Measurements from ENCODE around the gene FBXO41. TPM values are rescaled to one million over a fixed set of nuclear protein-coding genes. Genes with fewer than 3 reads are reported as not detected.

Gene FBXO41
- total RNA-seq, 1 donor from 2014 or later = 14.0 TPM

DNA sequence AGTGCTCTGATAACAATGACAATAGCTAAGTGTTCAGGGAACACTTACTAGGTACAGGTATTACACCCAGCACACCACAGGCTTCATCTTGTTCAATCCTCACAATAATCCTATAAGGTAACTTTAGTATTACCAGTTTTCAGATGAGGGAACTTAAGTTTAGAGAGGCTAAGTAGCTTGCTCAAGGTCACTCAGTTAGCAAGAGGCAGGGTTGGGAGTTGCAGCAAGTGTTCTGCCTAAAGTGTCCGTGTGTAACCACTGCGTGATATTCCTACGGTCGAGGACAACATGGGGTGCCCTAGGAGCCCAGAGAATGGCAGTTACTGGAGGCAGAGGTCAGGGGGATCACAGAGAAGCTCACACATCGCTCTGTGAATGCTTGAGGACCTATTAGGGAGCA is 39.3 kb upstream of the FBXO41 start:
- Mint-ChIP-seq H3K27ac (ENCODE audit: unreplicated experiment) (no peak overlapping the region), H3K4me3 (ENCODE audit: unreplicated experiment) (no peak overlapping the region), H3K27me3 (ENCODE audit: unreplicated experiment) (peaks cover 2% of the 10 kb centered on the region), H3K9me3 (ENCODE audit: unreplicated experiment) (no peaks in the 10 kb centered on the region), H3K4me1 (ENCODE audit: low read depth, unreplicated experiment) (no peaks in the 10 kb centered on the region), H3K36me3 (ENCODE audit: unreplicated experiment) (no peaks in the 10 kb centered on the region)
- TF ChIP-seq, protein P1, sequence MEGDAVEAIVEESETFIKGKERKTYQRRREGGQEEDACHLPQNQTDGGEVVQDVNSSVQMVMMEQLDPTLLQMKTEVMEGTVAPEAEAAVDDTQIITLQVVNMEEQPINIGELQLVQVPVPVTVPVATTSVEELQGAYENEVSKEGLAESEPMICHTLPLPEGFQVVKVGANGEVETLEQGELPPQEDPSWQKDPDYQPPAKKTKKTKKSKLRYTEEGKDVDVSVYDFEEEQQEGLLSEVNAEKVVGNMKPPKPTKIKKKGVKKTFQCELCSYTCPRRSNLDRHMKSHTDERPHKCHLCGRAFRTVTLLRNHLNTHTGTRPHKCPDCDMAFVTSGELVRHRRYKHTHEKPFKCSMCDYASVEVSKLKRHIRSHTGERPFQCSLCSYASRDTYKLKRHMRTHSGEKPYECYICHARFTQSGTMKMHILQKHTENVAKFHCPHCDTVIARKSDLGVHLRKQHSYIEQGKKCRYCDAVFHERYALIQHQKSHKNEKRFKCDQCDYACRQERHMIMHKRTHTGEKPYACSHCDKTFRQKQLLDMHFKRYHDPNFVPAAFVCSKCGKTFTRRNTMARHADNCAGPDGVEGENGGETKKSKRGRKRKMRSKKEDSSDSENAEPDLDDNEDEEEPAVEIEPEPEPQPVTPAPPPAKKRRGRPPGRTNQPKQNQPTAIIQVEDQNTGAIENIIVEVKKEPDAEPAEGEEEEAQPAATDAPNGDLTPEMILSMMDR (IDR thresholded peaks at IDR 0.05; ENCODE audit: partially characterized antibody, unreplicated experiment) = no peak
- DNase-seq = no peak

DNA sequence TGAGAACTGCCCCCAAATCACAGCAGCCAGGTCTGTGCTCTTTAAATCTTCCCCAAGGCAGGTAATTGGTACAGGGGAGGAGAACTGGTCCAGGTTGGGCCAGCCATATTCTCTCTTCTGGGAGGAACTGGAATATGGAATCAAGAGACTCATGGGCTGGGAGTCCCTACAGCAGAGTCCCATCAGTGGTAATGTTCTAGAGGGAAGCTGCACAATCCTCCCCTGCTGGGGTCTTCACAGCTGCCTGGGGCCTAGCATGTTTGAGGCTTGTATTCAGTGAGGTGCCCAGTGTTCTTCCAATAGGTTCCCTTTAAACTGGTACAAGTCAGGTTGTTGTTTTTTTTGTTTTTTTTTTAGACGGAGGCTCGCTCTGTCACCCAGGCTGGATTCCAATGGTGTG is 30.2 kb upstream of the FBXO41 start:
- TF ChIP-seq, protein P1 (IDR thresholded peaks at IDR 0.05; ENCODE audit: partially characterized antibody, unreplicated experiment) = no peak
- no peak overlapping the region for H3K4me3 Mint-ChIP-seq (ENCODE audit: unreplicated experiment)
- no peaks in the 10 kb centered on the region for H3K4me1 Mint-ChIP-seq (ENCODE audit: low read depth, unreplicated experiment)
- H3K9me3 Mint-ChIP-seq (ENCODE audit: unreplicated experiment) = no peaks in the 10 kb centered on the region
- DNase-seq = no peak
- H3K27ac Mint-ChIP-seq (ENCODE audit: unreplicated experiment) = no peak overlapping the region
- no peaks in the 10 kb centered on the region for H3K27me3 Mint-ChIP-seq (ENCODE audit: unreplicated experiment)
- H3K36me3 Mint-ChIP-seq (ENCODE audit: unreplicated experiment) = no peaks in the 10 kb centered on the region

DNA sequence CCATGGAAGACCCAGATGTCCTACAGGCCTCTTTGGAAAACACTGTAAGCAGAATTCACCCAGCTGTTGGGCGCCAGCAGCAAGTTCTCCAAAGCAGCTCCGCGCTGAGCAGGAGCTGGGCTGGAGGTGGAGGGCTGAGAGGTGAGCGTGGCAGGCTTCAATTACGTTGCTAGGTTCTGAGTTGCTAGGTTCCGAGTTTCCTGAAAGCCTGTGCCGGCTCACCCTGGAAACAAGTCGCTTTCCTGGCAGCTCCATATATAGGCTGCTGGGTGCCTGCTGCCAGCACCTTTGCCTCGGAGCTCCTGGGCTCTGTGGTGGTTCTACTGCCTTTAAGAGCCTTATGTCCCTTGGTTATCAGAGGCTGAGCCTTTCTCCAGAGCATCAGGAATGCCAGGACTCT is 23.4 kb upstream of the FBXO41 start:
- DNase-seq = no peak
- Mint-ChIP-seq H3K27ac (ENCODE audit: unreplicated experiment) (no peak overlapping the region), H3K4me3 (ENCODE audit: unreplicated experiment) (no peak overlapping the region), H3K4me1 (ENCODE audit: low read depth, unreplicated experiment) (no peaks in the 10 kb centered on the region), H3K36me3 (ENCODE audit: unreplicated experiment) (no peaks in the 10 kb centered on the region), H3K27me3 (ENCODE audit: unreplicated experiment) (no peaks in the 10 kb centered on the region), H3K9me3 (ENCODE audit: unreplicated experiment) (peaks cover 3% of the 10 kb centered on the region)
- TF ChIP-seq, protein P1 (IDR thresholded peaks at IDR 0.05; ENCODE audit: partially characterized antibody, unreplicated experiment) = no peak

DNA sequence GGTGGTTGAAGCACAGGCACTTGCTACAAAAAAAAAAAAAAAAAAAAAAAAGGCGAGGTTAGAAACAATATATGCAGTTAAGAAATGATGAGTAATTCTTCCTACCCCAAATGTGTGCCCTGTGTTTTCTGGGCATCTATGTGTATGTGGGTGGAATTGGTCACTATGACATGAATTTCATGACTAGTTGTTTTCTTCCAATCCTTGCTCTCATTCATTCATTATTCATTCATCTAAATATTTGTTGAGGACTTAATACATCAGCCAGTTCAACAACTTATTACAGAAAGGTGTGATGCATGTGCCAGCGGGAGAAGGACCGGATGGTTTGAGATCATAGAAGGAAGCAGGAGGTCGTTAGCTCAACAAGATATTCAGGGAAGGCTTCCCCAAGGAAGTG is 17.4 kb upstream of the FBXO41 start:
- Mint-ChIP-seq H3K4me3 (ENCODE audit: unreplicated experiment) (no peak overlapping the region), H3K27me3 (ENCODE audit: unreplicated experiment) (peaks cover 2% of the 10 kb centered on the region), H3K27ac (ENCODE audit: unreplicated experiment) (no peak overlapping the region), H3K4me1 (ENCODE audit: low read depth, unreplicated experiment) (peaks cover 11% of the 10 kb centered on the region), H3K9me3 (ENCODE audit: unreplicated experiment) (peaks cover 5% of the 10 kb centered on the region), H3K36me3 (ENCODE audit: unreplicated experiment) (no peaks in the 10 kb centered on the region)
- no peak for DNase-seq
- TF ChIP-seq, protein P1 (IDR thresholded peaks at IDR 0.05; ENCODE audit: partially characterized antibody, unreplicated experiment) = no peak

DNA sequence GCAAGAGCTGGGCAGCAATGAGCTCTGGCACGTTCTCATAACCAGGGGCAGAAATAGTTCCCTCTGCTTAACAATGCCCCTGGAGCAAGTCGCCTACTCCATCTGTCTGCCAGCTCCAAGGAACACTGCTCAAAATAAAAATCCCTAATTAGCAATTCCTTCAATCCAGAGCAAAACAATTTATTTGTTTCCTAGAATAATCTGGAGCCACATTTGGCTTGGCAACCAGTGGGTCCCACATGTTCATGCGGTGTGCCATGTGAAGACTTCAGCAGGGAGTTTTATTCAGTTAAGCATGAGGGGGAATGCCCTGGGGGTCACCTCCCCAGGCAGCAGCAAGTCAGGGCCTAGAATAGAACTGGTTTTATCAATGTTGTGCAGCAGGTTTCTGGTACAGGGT is 16.6 kb upstream of the FBXO41 start:
- Mint-ChIP-seq H3K36me3 (ENCODE audit: unreplicated experiment) (no peaks in the 10 kb centered on the region), H3K9me3 (ENCODE audit: unreplicated experiment) (peaks cover 5% of the 10 kb centered on the region), H3K4me1 (ENCODE audit: low read depth, unreplicated experiment) (peaks cover 11% of the 10 kb centered on the region), H3K27ac (ENCODE audit: unreplicated experiment) (no peak overlapping the region), H3K27me3 (ENCODE audit: unreplicated experiment) (peaks cover 3% of the 10 kb centered on the region), H3K4me3 (ENCODE audit: unreplicated experiment) (no peak overlapping the region)
- TF ChIP-seq, protein P1 (IDR thresholded peaks at IDR 0.05; ENCODE audit: partially characterized antibody, unreplicated experiment) = no peak
- DNase-seq = no peak

Data from glutamatergic neuron (in vitro differentiated cells).